IPS-15b (cell line): ENCODE measurements around the gene CLBA1.

ENCODE experiments used
- H3K27me3 ChIP-seq: one replicate; pipeline ENCODE4 v1.6.1; 2013; ENCODE audit warnings: low read length; ENCODE audit not compliant: control insufficient read depth, insufficient read depth
- H3K36me3 ChIP-seq: one replicate; pipeline ENCODE4 v1.6.1; 2013; ENCODE audit warnings: low read length; ENCODE audit not compliant: control insufficient read depth, insufficient read depth
- H3K4me1 ChIP-seq: one replicate; pipeline ENCODE4 v1.6.1; 2013; ENCODE audit warnings: mild to moderate bottlenecking, low read length; ENCODE audit not compliant: control insufficient read depth, insufficient read depth
- H3K4me3 ChIP-seq: one replicate; pipeline ENCODE4 v1.5.1; 2013; ENCODE audit warnings: low read depth, low read length
- H3K9ac ChIP-seq: one replicate; pipeline ENCODE4 v1.6.1; 2013; ENCODE audit warnings: low read depth, mild to moderate bottlenecking, low read length
- H3K9me3 ChIP-seq: one replicate; pipeline ENCODE4 v1.6.1; 2013; ENCODE audit warnings: mild to moderate bottlenecking, low read length; ENCODE audit not compliant: control insufficient read depth, insufficient read depth

CLBA1 gene

GRCh38 chr14:104966261-104966865 is 19.2 kb upstream of the CLBA1 start:
- peaks cover 7% of the 10 kb centered on the region for H3K4me1 ChIP-seq
- H3K9me3 ChIP-seq = no peaks in the 10 kb centered on the region
- no peak overlapping the region for H3K9ac ChIP-seq
- H3K4me3 ChIP-seq = no peak overlapping the region
- H3K36me3 ChIP-seq = no peaks in the 10 kb centered on the region
- H3K27me3 ChIP-seq = no peaks in the 10 kb centered on the region

DNA sequence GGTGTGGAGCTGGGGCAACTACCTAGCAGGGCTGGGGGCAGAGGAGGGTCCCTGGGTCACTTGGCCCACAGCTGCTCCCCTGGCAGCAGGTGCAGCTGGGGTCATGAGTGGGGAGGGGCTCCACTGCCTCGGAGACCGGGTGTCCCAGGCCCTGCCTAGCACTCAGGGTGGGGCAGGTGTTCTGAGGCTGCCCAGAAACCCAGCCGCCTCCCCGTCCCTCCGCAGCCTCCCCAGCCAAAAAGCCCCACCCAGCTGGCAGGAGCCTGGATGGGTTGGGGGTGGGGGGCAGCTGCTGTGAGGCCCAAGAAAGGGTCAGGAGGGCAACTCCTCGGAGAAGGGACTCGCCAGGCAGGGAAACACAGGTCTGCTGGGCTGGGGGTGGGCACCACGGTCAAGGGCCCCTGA is 18.6 kb upstream of the CLBA1 start:
- Histone ChIP-seq H3K4me3 (no peak overlapping the region), H3K9ac (no peak overlapping the region), H3K27me3 (no peaks in the 10 kb centered on the region), H3K4me1 (peaks cover 7% of the 10 kb centered on the region), H3K36me3 (no peaks in the 10 kb centered on the region), H3K9me3 (no peaks in the 10 kb centered on the region)

DNA sequence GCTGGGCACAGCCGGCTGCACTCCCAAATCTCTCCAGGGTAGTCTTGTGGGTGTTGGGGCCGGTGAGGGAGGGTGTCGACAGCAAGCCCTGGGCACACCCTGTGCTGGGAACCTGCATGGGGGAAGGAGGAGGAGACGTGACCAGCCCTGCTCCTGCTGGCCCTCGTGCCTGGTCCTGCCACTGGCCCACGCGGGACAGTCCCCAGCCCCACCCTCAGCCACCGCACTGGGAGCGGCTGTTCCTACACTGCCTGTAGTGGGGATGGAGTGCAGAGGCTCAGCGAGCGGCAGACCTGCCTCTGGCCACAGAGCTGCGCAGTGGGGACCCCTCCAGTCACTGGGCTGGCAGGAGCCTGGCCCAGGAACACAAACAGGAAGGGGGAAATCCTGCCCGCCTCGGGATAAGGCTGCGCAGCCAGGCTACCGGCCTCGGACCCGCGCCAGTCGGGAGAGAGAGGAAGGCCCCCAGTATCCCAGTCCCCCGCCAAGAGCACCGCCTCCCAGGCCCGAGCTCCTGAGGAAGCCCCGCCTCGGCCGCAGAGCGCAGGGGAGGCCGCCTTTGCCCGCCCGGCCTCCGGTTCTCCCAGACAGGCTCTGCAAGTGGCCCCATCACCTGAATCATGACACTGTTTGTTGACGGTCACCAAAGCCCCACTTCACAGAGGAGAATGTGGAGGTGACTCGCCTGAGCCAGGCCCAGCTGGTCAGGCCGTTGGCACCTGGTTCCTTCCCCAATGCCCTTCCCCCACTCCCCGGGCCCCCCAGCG is 18.0 kb upstream of the CLBA1 start:
- Histone ChIP-seq H3K9me3 (no peaks in the 10 kb centered on the region), H3K9ac (no peak overlapping the region), H3K4me3 (peak overlapping the region; percentile 41), H3K4me1 (peaks cover 7% of the 10 kb centered on the region), H3K36me3 (no peaks in the 10 kb centered on the region), H3K27me3 (no peaks in the 10 kb centered on the region)

GRCh38 chr14:104968153-104968527 is 17.4 kb upstream of the CLBA1 start:
- peaks cover 7% of the 10 kb centered on the region for H3K4me1 ChIP-seq
- peak overlapping the region; percentile 41 for H3K4me3 ChIP-seq
- no peaks in the 10 kb centered on the region for H3K36me3 ChIP-seq
- no peaks in the 10 kb centered on the region for H3K9me3 ChIP-seq
- H3K27me3 ChIP-seq = no peaks in the 10 kb centered on the region
- H3K9ac ChIP-seq = no peak overlapping the region

GRCh38 chr14:104968541-104969401 is 16.8 kb upstream of the CLBA1 start:
- no peak overlapping the region for H3K9ac ChIP-seq
- H3K4me3 ChIP-seq = no peak overlapping the region
- no peaks in the 10 kb centered on the region for H3K27me3 ChIP-seq
- peaks cover 7% of the 10 kb centered on the region for H3K4me1 ChIP-seq
- H3K9me3 ChIP-seq = no peaks in the 10 kb centered on the region
- H3K36me3 ChIP-seq = no peaks in the 10 kb centered on the region

DNA sequence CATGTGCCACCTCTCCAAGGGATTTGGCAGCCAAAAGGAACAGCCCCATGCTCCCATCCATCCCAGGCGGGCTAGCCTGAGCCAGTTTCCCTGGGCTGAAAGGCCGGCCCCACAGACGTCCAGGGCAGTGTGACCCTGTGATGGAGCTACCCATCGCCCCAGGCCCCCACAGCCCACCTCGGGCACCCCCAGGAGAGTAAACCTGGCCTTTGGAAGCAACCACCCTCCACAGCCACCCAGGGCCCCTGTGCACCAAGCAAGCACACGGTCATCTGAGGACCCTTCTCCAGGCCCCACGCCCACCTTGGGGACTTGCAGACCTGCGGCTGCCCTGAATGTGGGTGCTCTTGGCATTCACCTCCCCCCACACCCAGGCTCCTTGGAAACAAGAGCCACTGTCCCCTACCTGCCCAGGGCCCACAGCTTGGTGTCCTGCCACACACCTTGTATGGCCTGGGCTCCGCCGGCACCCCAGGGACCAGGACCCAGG is 15.8 kb upstream of the CLBA1 start:
- no peaks in the 10 kb centered on the region for H3K27me3 ChIP-seq
- no peaks in the 10 kb centered on the region for H3K36me3 ChIP-seq
- peaks cover 7% of the 10 kb centered on the region for H3K4me1 ChIP-seq
- no peak overlapping the region for H3K9ac ChIP-seq
- no peaks in the 10 kb centered on the region for H3K9me3 ChIP-seq
- H3K4me3 ChIP-seq = no peak overlapping the region

- Histone ChIP-seq H3K4me3 (no peak overlapping the region), H3K9ac (no peak overlapping the region), H3K36me3 (no peaks in the 10 kb centered on the region), H3K27me3 (no peaks in the 10 kb centered on the region), H3K9me3 (no peaks in the 10 kb centered on the region), H3K4me1 (peaks cover 7% of the 10 kb centered on the region)
Measured at GRCh38 chr14:104970231-104971068, 15.1 kb upstream of the CLBA1 start.

- peaks cover 3% of the 10 kb centered on the region for H3K27me3 ChIP-seq
- H3K4me1 ChIP-seq = peaks cover 7% of the 10 kb centered on the region
- no peaks in the 10 kb centered on the region for H3K9me3 ChIP-seq
- no peaks in the 10 kb centered on the region for H3K36me3 ChIP-seq
- no peak overlapping the region for H3K9ac ChIP-seq
- H3K4me3 ChIP-seq = no peak overlapping the region
Measured at GRCh38 chr14:104971447-104972240, 13.9 kb upstream of the CLBA1 start.

DNA sequence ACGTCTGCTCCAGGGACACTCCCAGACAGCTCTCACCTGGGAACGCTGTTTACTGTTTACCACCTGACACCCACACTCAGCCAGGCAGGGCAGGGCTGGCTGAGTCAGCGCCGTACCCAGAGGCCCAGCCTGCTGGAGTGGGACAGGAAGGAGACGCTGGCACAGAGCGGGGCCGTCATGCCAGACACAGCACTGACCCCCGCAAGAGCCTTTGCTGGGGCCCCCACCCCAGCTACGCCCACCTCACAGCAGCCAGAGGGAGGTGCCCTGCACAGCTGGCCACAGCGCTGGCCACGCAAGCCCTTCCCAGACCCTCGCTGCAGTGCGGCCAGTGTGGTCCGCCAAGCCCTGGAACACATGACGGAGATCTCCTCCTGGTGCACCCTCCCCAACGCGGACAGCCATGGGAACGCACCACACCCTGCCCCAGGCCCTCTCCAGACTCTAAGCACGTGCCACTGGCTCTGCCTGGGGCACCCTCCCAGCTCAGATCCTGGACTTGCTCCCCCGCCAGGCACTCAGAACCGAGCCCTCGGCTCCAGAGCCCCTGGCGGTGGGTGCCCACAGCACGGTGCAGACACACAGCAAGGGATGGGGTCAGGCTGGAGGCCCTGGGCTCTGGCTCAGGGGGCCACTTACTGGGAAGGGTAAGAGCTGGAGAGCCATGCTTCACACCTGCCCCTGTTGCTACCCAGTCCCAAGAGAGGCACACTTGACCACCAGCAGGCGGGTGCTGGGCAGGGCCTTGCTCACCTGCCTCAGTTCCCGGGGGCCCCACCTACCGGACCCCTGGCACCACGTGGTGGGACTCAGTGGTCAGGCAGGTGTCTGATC is 13.1 kb upstream of the CLBA1 start:
- Histone ChIP-seq H3K4me1 (peaks cover 4% of the 10 kb centered on the region), H3K4me3 (no peak overlapping the region), H3K9me3 (no peaks in the 10 kb centered on the region)

GRCh38 chr14:104973135-104973384 is 12.5 kb upstream of the CLBA1 start:
- H3K27me3 ChIP-seq = peaks cover 15% of the 10 kb centered on the region
- peaks cover 4% of the 10 kb centered on the region for H3K4me1 ChIP-seq
- H3K9me3 ChIP-seq = no peaks in the 10 kb centered on the region
- H3K9ac ChIP-seq = peak overlapping the region; percentile 12
- H3K36me3 ChIP-seq = no peaks in the 10 kb centered on the region
- H3K4me3 ChIP-seq = no peak overlapping the region

More for the DNA sequence above, 13.1 kb upstream of the CLBA1 start:
- Histone ChIP-seq H3K36me3 (no peaks in the 10 kb centered on the region), H3K9ac (peak overlapping the region; percentile 12), H3K27me3 (peaks cover 12% of the 10 kb centered on the region)
